AG04449 (cell line): ENCODE measurements around the gene UBASH3B.

ENCODE experiments used
- CTCF ChIA-PET: fragments of 350-600 bp; formaldehyde crosslinking; extraction: SDS; loops from one replicate; lab custom pipeline; 2021; ENCODE audit warnings: antibody characterized with exemption; lab: Yijun Ruan, JAX
- POLR2A ChIA-PET: fragments of 400-600, 350-600 bp; formaldehyde crosslinking; extraction: SDS; loops from one replicate; lab custom pipeline; 2020; ENCODE audit warnings: antibody characterized with exemption, inconsistent platforms; lab: Yijun Ruan, JAX
- DNase-seq: peaks from one replicate; pipeline ENCODE4 v3.0.0-alpha.2; 2010; ENCODE audit warnings: low read depth, low spot score
- H3K4me3 ChIP-seq: 2 replicates; pipeline ENCODE4 v1.5.1; 2011; ENCODE audit warnings: low read depth, mild to moderate bottlenecking, control low read depth, low read length
- TF ChIP-seq, protein P1 (sequence below): IDR thresholded peaks from one replicate; pipeline ENCODE4 v1.5.1; 2011; ENCODE audit warnings: mild to moderate bottlenecking, moderate library complexity, low read length, control low read depth, inconsistent platforms; ENCODE audit not compliant: insufficient read depth; ENCODE audit errors: missing control alignments

UBASH3B gene

DNA sequence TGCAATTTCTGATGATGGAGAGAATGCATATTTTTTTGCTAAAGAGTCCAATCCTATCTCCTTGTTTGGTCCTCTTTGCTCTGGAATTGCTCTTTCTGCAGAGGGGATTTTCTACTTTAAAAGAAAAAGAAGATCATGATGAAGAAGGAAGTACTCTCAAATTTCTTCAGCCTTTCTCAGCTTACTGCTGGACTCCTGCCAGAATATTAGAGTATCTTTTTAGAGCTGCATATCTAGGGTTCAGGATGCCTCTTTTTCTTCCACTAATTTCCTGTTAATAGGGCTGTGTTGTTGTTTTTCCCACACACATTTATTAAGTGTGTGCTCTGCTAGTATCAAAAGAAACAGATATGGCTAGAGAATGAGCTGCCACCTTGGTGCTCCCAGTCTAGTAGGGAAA, 18.2 kb downstream of the UBASH3B start:
- ChIA-PET CTCF (interaction anchor here (1.3 to 1.8 kb wide), 3 partner anchors 15 to 107 kb away, joined by 3 to 8 read pairs (median 5); no protein-coding TSS in a partner anchor), POLR2A (interaction anchor here (0.7 kb wide), 1 partner anchor 8 kb away, joined by 6 read pairs; no protein-coding TSS in a partner anchor)
- no peak for DNase-seq
- H3K4me3 ChIP-seq: no peak overlapping the region
- TF ChIP-seq, protein P1, sequence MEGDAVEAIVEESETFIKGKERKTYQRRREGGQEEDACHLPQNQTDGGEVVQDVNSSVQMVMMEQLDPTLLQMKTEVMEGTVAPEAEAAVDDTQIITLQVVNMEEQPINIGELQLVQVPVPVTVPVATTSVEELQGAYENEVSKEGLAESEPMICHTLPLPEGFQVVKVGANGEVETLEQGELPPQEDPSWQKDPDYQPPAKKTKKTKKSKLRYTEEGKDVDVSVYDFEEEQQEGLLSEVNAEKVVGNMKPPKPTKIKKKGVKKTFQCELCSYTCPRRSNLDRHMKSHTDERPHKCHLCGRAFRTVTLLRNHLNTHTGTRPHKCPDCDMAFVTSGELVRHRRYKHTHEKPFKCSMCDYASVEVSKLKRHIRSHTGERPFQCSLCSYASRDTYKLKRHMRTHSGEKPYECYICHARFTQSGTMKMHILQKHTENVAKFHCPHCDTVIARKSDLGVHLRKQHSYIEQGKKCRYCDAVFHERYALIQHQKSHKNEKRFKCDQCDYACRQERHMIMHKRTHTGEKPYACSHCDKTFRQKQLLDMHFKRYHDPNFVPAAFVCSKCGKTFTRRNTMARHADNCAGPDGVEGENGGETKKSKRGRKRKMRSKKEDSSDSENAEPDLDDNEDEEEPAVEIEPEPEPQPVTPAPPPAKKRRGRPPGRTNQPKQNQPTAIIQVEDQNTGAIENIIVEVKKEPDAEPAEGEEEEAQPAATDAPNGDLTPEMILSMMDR: no peak

DNA sequence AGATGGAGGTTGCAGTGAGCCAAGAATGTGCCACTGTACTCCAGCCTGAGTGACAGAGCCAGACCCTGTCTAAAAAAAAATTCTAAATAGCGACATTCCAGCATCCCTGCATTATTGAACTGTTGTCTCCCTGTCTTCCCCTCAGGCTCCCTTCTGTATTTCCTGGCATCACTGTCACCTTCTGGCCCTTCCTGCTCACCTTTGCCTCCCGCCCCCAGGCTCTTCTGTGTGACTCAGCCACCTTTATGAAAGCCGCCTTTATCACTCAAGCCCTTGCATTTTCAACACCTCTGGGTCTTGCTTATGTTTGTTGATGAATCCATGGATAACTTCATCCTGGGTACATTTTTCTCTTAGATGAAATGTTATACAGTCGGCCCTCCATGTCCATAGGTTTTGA, 21.1 kb downstream of the UBASH3B start:
- CTCF ChIA-PET: no interaction called here

DNA sequence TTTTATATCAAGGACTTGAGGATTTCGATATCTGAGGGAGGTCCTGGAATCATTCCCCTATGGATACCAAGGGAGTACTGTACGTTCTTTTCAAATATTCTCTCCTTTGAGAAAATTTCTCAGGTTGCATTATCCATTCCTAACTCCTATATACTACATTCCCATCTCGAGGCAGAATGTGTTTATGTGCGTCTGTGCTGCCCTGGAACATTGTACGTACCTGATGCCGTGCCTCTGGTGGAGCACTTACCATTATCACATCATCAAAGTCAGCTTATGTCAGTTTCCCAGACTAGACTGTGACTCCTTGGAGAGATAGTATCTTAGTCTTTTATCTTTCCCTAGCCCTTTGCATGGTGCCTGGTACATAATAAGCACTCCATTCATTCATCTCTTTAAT, 21.7 kb downstream of the UBASH3B start:
- TF ChIP-seq, protein P1: no peak
- ChIA-PET CTCF (no interaction called here), POLR2A (no interaction called here)
- H3K4me3 ChIP-seq: no peak overlapping the region
- no peak for DNase-seq

More for the DNA sequence above, 21.1 kb downstream of the UBASH3B start:
- POLR2A ChIA-PET: no interaction called here
- no peak overlapping the region for H3K4me3 ChIP-seq
- TF ChIP-seq, protein P1: no peak
- DNase-seq: no peak

DNA sequence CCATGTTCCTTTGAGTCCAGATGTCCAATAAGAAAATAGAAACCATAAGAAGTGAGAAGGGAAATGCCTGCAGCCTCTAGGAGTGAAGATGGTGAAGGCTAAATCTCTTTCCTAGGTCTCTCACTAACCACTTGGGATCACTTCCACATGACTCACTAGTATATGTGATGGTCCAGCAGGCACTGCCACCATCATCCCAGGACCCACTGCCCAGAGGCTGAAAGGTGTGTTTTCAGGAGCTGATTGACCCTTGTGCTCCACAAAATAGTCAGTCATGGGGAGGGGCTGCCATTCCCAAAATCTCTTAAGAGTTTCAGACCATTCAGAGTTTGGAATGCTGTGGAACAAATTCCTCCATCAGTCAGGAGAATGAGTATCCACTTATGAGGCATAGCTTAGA, 22.9 kb downstream of the UBASH3B start:
- ChIA-PET POLR2A (no interaction called here), CTCF (no interaction called here)
- TF ChIP-seq, protein P1: no peak
- H3K4me3 ChIP-seq: no peak overlapping the region
- DNase-seq: no peak

DNA sequence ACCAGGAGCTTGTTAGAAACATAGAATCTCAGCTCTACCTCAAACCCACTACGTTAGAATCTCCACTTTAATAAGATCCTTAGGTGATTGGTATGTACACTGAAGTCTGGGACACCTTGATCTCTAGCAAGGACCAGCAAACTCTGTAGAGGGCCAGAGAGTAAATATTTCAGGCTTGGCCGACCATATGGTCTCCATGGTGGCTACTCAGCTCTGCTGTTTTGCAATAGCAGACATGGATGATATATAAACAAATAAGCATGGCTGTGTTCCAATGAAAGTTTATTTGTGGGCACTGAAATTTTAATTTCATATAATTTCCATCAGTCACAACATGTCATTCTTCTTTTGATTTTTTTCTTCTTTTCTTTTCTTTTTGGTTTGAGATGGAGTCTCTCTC, 23.9 kb downstream of the UBASH3B start:
- no peak overlapping the region for H3K4me3 ChIP-seq
- ChIA-PET CTCF (no interaction called here), POLR2A (no interaction called here)
- TF ChIP-seq, protein P1: no peak
- DNase-seq: no peak

DNA sequence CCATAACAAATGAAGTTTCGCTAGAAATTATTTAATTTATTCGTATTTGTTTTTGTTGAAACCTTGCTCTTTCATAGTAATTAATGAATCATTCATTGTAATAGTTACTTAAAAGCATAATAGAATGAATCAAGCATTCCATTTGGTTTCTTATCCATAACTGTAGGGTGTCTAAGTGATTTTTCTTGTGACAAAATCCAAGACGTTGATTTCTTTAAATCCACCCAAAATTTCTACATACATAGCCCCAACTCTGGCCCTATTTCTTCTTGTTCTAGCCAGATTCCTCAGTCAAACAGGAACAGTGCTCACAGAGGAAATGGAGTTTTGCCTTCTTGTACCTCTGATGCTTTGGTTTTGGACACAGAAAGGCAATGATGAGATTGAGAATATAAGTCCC, 25.5 kb downstream of the UBASH3B start:
- TF ChIP-seq, protein P1: no peak
- no peak overlapping the region for H3K4me3 ChIP-seq
- ChIA-PET CTCF (interaction anchor here (2.9 kb wide), 1 partner anchor 11 kb away, joined by 12 read pairs; no protein-coding TSS in a partner anchor), POLR2A (no interaction called here)
- DNase-seq: no peak
